GM23338 (cell line): Measurements from ENCODE around the gene CLIC3. TPM values are rescaled to one million over a fixed set of nuclear protein-coding genes. Genes with fewer than 3 reads are reported as not detected.

Experiments used
- ATAC-seq: fragments of 200-7000 bp; cut with Tn5 transposase; 3 replicates; pipeline ENCODE4 v1.9.1; 2020
- DNase-seq: peaks from one replicate; pipeline ENCODE4 v3.0.0-alpha.2; 2015; ENCODE audit warnings: low spot score
- H2AFZ ChIP-seq: fragments of 200-600 bp; sonication (generic); 2 replicates; pipeline ENCODE4 v1.8.0; 2016; ENCODE audit warnings: antibody characterized with exemption, mild to moderate bottlenecking, moderate library complexity
- H3F3A ChIP-seq: fragments of 200-600 bp; sonication (generic); replicated peaks from 2 replicates; pipeline ENCODE4 v1.8.0; 2017; ENCODE audit warnings: antibody characterized with exemption, mixed run types, low read depth
- H3K27ac ChIP-seq: fragments of 200-600 bp; sonication (generic); 2 replicates; pipeline ENCODE4 v1.6.1; 2016; ENCODE audit warnings: low read depth
- H3K27me3 ChIP-seq: fragments of 200-600 bp; sonication (generic); 2 replicates; pipeline ENCODE4 v1.8.0; 2016; ENCODE audit warnings: mild to moderate bottlenecking, mixed run types, moderate library complexity; ENCODE audit not compliant: insufficient read depth
- H3K36me3 ChIP-seq: fragments of 200-600 bp; sonication (generic); 2 replicates; pipeline ENCODE4 v1.8.0; 2016; ENCODE audit warnings: mild to moderate bottlenecking; ENCODE audit not compliant: insufficient read depth
- H3K4me1 ChIP-seq: fragments of 200-600 bp; sonication (generic); 2 replicates; pipeline ENCODE4 v1.8.0; 2016; ENCODE audit warnings: mild to moderate bottlenecking, moderate library complexity; ENCODE audit not compliant: insufficient read depth
- H3K4me2 ChIP-seq: fragments of 200-600 bp; sonication (generic); 2 replicates; pipeline ENCODE4 v1.7.1; 2017; ENCODE audit warnings: mixed run types
- H3K4me3 ChIP-seq: fragments of 200-600 bp; sonication (generic); 2 replicates; pipeline ENCODE4 v1.6.1; 2016; ENCODE audit warnings: mixed run types
- H3K79me2 ChIP-seq: fragments of 200-600 bp; sonication (generic); replicated peaks from 2 replicates; pipeline ENCODE4 v1.8.0; 2017; ENCODE audit warnings: mild to moderate bottlenecking; ENCODE audit not compliant: insufficient read depth
- H3K9me2 ChIP-seq: fragments of 200-600 bp; sonication (generic); 2 replicates; pipeline ENCODE4 v1.8.0; 2017; ENCODE audit not compliant: insufficient read depth
- H4K20me1 ChIP-seq: fragments of 200-600 bp; sonication (generic); replicated peaks from 2 replicates; pipeline ENCODE4 v1.8.0; 2017; ENCODE audit warnings: mild to moderate bottlenecking; ENCODE audit not compliant: insufficient read depth
- H3K27ac Mint-ChIP-seq: 2 replicates; pipeline ENCODE4 v1.8.0; 2020; ENCODE audit warnings: inconsistent platforms, mild to moderate bottlenecking, moderate library complexity, mixed read lengths
- H3K27me3 Mint-ChIP-seq: 3 replicates; pipeline ENCODE4 v1.8.0; 2022; ENCODE audit warnings: low read depth, mild to moderate bottlenecking, moderate library complexity, mixed read lengths, inconsistent platforms; ENCODE audit not compliant: insufficient read depth, poor library complexity
- H3K36me3 Mint-ChIP-seq: 3 replicates; pipeline ENCODE4 v1.8.0; 2021; ENCODE audit warnings: low read depth, mild to moderate bottlenecking, inconsistent platforms, moderate library complexity, mixed read lengths
- H3K4me1 Mint-ChIP-seq: 3 replicates; pipeline ENCODE4 v1.8.0; 2020; ENCODE audit warnings: mild to moderate bottlenecking, inconsistent platforms, mixed read lengths
- H3K4me3 Mint-ChIP-seq: 3 replicates; pipeline ENCODE4 v1.8.0; 2021; ENCODE audit warnings: moderate library complexity, mild to moderate bottlenecking, inconsistent platforms, mixed read lengths
- H3K9me3 Mint-ChIP-seq: 3 replicates; pipeline ENCODE4 v1.8.0; 2020; ENCODE audit warnings: moderate library complexity, mild to moderate bottlenecking, inconsistent platforms, mixed read lengths
- CREB1 ChIP-seq: fragments of 250-450 bp; sonication (Bioruptor Pico); IDR thresholded peaks from 2 replicates; pipeline ENCODE4 v1.5.0; 2020; ENCODE audit warnings: low read depth, mild to moderate bottlenecking, moderate library complexity
- EZH2phosphoT487 ChIP-seq: fragments of 200-600 bp; sonication (generic); IDR thresholded peaks from one replicate; pipeline ENCODE4 v1.8.1; 2018; ENCODE audit warnings: antibody characterized with exemption; ENCODE audit not compliant: unreplicated experiment
- NANOG ChIP-seq: IDR thresholded peaks from 2 replicates; pipeline ENCODE4 v1.6.1; 2016; ENCODE audit warnings: antibody characterized with exemption, borderline replicate concordance
- POLR2AphosphoS5 ChIP-seq: IDR thresholded peaks from 2 replicates; pipeline ENCODE4 v1.6.1; 2016; ENCODE audit warnings: antibody characterized with exemption, low read depth
- REST ChIP-seq: IDR thresholded peaks from one replicate; pipeline ENCODE4 v1.6.1; 2018; ENCODE audit warnings: antibody characterized with exemption; ENCODE audit not compliant: unreplicated experiment
- STAT1 ChIP-seq: IDR thresholded peaks from one replicate; pipeline ENCODE4 v1.6.1; 2016; ENCODE audit warnings: antibody characterized with exemption; ENCODE audit not compliant: unreplicated experiment
- ZNF331 ChIP-seq: fragments of 250-450 bp; sonication (Bioruptor Pico); IDR thresholded peaks from 2 replicates; pipeline ENCODE4 v1.5.0; 2020; ENCODE audit warnings: low read depth, mild to moderate bottlenecking, moderate library complexity
- ZNF462 ChIP-seq: fragments of 250-450 bp; sonication (Bioruptor Pico); IDR thresholded peaks from 2 replicates; pipeline ENCODE4 v1.5.0; 2020; ENCODE audit warnings: mild to moderate bottlenecking, moderate library complexity
- polyA plus RNA-seq: library from polyadenylated mRNA; unstranded; fragments of >200 nt; fragmentation: Nextera tagmentation; extraction: Ambion mirVana; gene quantifications from 2 replicates; pipeline ENCODE4 v1.2.1, GENCODE V29; 2016
- total RNA-seq: library from RNA; depleted of rRNA; stranded (reverse); fragments of >200 nt; shearing (Covaris generic); gene quantifications from 2 replicates; pipeline ENCODE4 v1.2.3, GENCODE V29; 2014
- TF ChIP-seq, protein P1 (sequence below), 2 experiments: fragments of 200-600 bp in 1 of 2; sonication (generic) in 1 of 2; conservative IDR thresholded peaks; 2 replicates each; pipeline versions ENCODE4 v1.5.1 to v1.6.1; 2016 to 2017; ENCODE audit warnings: antibody characterized with exemption in 2 of 2, low read depth in 2 of 2, mild to moderate bottlenecking in 2 of 2, moderate library complexity in 1 of 2

Gene CLIC3
- total and polyA plus RNA-seq, 2 experiments from 2014 or later = 0.53 to 0.56 TPM

- ATAC-seq (peak; percentile 10), DNase-seq (no peak)
- Histone ChIP-seq H3K36me3 (no peaks in the 10 kb centered on the region), H3F3A (no peaks in the 10 kb centered on the region), H3K4me2 (no peak overlapping the region), H3K79me2 (no peaks in the 10 kb centered on the region), H3K4me3 (no peak overlapping the region), H2AFZ (no peak overlapping the region), H3K9me2 (no peaks in the 10 kb centered on the region), H4K20me1 (no peaks in the 10 kb centered on the region), H3K27ac (no peak overlapping the region), H3K27me3 (no peaks in the 10 kb centered on the region), H3K4me1 (no peaks in the 10 kb centered on the region)
- H3K27ac Mint-ChIP-seq = no peak overlapping the region
- peaks cover 2% of the 10 kb centered on the region; the same call in 1 of the 3 replicates for H3K36me3 Mint-ChIP-seq
- H3K27me3 Mint-ChIP-seq = peaks cover under 1% of the 10 kb centered on the region
- no peak overlapping the region for H3K4me3 Mint-ChIP-seq
- H3K9me3 Mint-ChIP-seq = no peaks in the 10 kb centered on the region
- no peaks in the 10 kb centered on the region for H3K4me1 Mint-ChIP-seq
- TF ChIP-seq NANOG = no peak
- no peak for TF ChIP-seq ZNF331
These were observed 17.2 kb upstream of the CLIC3 start for GRCh38 chr9:137013571-137013940.

DNA sequence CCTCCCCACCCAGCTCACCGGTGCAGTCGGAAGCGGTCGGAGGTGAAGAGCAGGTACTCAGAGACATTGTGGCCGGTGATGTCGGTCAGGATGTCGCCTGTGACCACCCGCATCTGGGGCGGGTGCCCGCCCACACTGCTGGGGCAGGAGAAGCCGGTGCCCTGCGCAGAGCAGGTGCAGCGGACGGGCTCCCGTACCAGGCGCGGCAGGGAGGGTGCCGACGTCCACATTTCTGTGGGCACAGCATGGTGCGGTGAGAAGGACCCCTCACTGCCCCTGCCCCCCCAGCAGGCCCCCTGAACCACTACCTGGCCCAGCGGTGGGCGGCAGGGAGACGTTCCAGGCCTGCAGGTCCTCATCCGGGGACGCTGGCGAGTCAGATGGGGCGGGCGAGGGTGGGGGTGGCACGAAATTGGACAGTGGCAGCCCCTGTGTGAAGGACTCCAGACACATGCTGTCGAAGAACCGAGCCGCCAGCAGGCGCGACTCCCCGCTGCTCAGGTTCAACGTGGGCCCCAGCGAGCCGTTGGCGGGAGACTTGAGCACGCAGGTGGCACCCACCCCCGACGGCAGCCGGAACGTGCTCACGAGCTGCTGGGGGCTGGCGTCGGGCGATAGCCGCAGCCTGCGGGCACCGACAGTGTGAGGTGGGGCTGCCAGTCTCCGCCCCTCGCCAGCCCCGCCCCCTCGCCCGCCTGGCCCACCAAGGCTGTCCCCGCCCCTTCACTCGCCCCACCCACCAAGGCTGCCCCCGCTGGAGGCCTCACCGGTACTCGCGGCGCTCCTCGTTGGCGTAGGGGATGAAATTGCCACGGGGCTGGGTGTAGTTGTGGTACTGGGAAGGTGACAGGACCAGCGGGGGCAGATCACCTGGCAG, 16.6 kb upstream of the CLIC3 start:
- Histone ChIP-seq H3K36me3 (no peaks in the 10 kb centered on the region), H3K79me2 (no peaks in the 10 kb centered on the region), H3K27me3 (no peaks in the 10 kb centered on the region), H3K27ac (no peak overlapping the region), H3K9me2 (no peaks in the 10 kb centered on the region), H3K4me1 (no peaks in the 10 kb centered on the region), H4K20me1 (no peaks in the 10 kb centered on the region), H2AFZ (no peak overlapping the region), H3K4me2 (no peak overlapping the region), H3K4me3 (no peak overlapping the region), H3F3A (no peaks in the 10 kb centered on the region)
- H3K27me3 Mint-ChIP-seq = no peaks in the 10 kb centered on the region
- peak; percentile 69 for DNase-seq
- H3K36me3 Mint-ChIP-seq = peaks cover 2% of the 10 kb centered on the region; the same call in 1 of the 3 replicates
- peak; percentile 81 for ATAC-seq
- H3K4me3 Mint-ChIP-seq = no peak overlapping the region
- no peaks in the 10 kb centered on the region for H3K4me1 Mint-ChIP-seq
- no peaks in the 10 kb centered on the region for H3K9me3 Mint-ChIP-seq
- no peak overlapping the region for H3K27ac Mint-ChIP-seq
- TF ChIP-seq NANOG = no peak
- no peak for TF ChIP-seq ZNF462
- no peak for TF ChIP-seq REST
- TF ChIP-seq EZH2phosphoT487 = no peak
- no peak for TF ChIP-seq POLR2AphosphoS5
- no peak for TF ChIP-seq STAT1
- no peak for TF ChIP-seq CREB1 (CRISPR knock-in tag)
- TF ChIP-seq, protein P1, sequence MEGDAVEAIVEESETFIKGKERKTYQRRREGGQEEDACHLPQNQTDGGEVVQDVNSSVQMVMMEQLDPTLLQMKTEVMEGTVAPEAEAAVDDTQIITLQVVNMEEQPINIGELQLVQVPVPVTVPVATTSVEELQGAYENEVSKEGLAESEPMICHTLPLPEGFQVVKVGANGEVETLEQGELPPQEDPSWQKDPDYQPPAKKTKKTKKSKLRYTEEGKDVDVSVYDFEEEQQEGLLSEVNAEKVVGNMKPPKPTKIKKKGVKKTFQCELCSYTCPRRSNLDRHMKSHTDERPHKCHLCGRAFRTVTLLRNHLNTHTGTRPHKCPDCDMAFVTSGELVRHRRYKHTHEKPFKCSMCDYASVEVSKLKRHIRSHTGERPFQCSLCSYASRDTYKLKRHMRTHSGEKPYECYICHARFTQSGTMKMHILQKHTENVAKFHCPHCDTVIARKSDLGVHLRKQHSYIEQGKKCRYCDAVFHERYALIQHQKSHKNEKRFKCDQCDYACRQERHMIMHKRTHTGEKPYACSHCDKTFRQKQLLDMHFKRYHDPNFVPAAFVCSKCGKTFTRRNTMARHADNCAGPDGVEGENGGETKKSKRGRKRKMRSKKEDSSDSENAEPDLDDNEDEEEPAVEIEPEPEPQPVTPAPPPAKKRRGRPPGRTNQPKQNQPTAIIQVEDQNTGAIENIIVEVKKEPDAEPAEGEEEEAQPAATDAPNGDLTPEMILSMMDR (conservative IDR thresholded peaks at IDR 0.05; ENCODE audit: low read depth in 2 of 2) = no peak
- no peak for TF ChIP-seq ZNF331
